HAP-1 (cell line): ENCODE results near the gene TMEM126A.

Source experiments
- DNase-seq, 2 experiments: peaks; one replicate each; pipeline ENCODE4 v3.0.0-alpha.2; 2016 to 2020; ENCODE audit warnings: low spot score in 2 of 2
- H3K27me3 ChIP-seq: fragments of 250-450 bp; sonication (Bioruptor Pico); 2 replicates; pipeline ENCODE4 v1.5.1; 2020; ENCODE audit warnings: low read depth, mild to moderate bottlenecking, moderate library complexity
- H3K36me3 ChIP-seq: fragments of 250-450 bp; sonication (Bioruptor Pico); replicated peaks from 2 replicates; pipeline ENCODE4 v1.5.1; 2020; ENCODE audit warnings: mild to moderate bottlenecking
- H3K4me1 ChIP-seq: fragments of 250-450 bp; sonication (Bioruptor Pico); 2 replicates; pipeline ENCODE4 v1.5.1; 2020; ENCODE audit warnings: mild to moderate bottlenecking
- H3K4me3 ChIP-seq: fragments of 250-450 bp; sonication (Bioruptor Pico); 2 replicates; pipeline ENCODE4 v1.5.1; 2020; ENCODE audit warnings: mild to moderate bottlenecking, moderate library complexity
- H3K9me3 ChIP-seq: fragments of 250-450 bp; sonication (Bioruptor Pico); 2 replicates; pipeline ENCODE4 v1.5.1; 2020; ENCODE audit warnings: mild to moderate bottlenecking, moderate library complexity
- in situ Hi-C: fragments of 300-500 bp; cut with MboI; formaldehyde crosslinking; loops from 3 replicates; pipeline ENCODE4 v1.14.3; 2020; ENCODE audit warnings: low sequenced_read_pairs, inconsistent platforms, mixed read lengths

Gene TMEM126A

DNA sequence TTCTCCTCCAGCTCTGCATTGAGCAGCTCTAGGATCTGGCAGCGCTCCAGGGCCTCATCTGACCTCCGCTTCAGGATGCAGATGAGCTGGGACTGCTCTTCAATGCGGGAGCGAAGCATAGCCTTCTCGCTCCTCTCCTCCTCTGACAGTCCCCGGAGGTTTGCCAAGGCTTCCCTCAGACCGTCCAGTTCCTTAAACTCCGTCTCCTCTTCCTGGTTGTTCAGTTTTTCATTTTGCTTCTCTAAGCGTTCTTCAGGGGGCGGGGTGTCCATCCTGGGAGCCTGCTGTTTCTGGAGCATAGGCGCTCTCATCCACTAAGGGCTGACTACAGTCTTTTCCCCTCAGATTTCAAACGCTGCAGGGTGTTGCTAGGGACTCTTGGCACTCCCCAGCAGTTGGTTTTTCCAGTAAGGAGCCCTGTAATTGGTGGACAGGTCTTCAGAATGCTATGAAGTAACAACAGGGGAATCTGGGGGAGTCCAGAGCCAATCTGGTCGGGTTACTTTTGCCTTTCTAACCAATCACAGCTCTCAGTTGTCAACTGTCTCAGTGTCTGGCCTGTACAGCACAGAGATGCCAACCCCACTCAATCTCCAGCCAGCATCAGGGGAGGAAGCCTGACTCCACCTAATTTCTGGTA, 38.2 kb downstream of the TMEM126A start, which contains the start of gene CCDC89:
Gene CCDC89 (minus strand): TSS at position 376 of the 640 bp plus-strand sequence. CDS start 65 bp downstream, at position 311.
- no peaks in the 10 kb centered on the region; the same call in 1 of the 2 replicates for H3K4me1 ChIP-seq
- H3K27me3 ChIP-seq, result peaks cover 7% of the 10 kb centered on the region; the same call in 1 of the 2 replicates
- no peak within 1 kb of the TSS for H3K4me3 ChIP-seq
- in situ Hi-C loops, result no loop called here
- H3K9me3 ChIP-seq, result no peaks in the 10 kb centered on the region
- H3K36me3 ChIP-seq, result no peaks in the 10 kb centered on the region
- no peak for DNase-seq

GRCh38 chr11:85694385-85694980, 46.7 kb downstream of the TMEM126A start:
- Histone ChIP-seq H3K4me1 (no peaks in the 10 kb centered on the region), H3K27me3 (peaks cover 7% of the 10 kb centered on the region; the same call in 1 of the 2 replicates), H3K9me3 (no peaks in the 10 kb centered on the region), H3K4me3 (no peak overlapping the region), H3K36me3 (no peaks in the 10 kb centered on the region)
- DNase-seq, result peak in 1 of 2 experiments; percentile 21
- in situ Hi-C loops, result no loop called here

- in situ Hi-C loops, result no loop called here
- Histone ChIP-seq H3K4me1 (no peaks in the 10 kb centered on the region), H3K4me3 (no peak overlapping the region), H3K27me3 (no peaks in the 10 kb centered on the region; the same call in 1 of the 2 replicates), H3K36me3 (no peaks in the 10 kb centered on the region), H3K9me3 (no peaks in the 10 kb centered on the region)
- no peak for DNase-seq
These were observed 47.8 kb downstream of the TMEM126A start for GRCh38 chr11:85695546-85695945.

- in situ Hi-C loops, result no loop called here
- Histone ChIP-seq H3K36me3 (no peaks in the 10 kb centered on the region), H3K27me3 (no peaks in the 10 kb centered on the region; the same call in 1 of the 2 replicates), H3K4me1 (no peaks in the 10 kb centered on the region), H3K9me3 (no peaks in the 10 kb centered on the region), H3K4me3 (no peak overlapping the region)
- no peak for DNase-seq
These were observed 50.0 kb downstream of the TMEM126A start for GRCh38 chr11:85697747-85698146.

GRCh38 chr11:85698195-85698594, 50.4 kb downstream of the TMEM126A start:
- Histone ChIP-seq H3K36me3 (no peaks in the 10 kb centered on the region), H3K4me3 (no peak overlapping the region), H3K27me3 (no peaks in the 10 kb centered on the region; the same call in 1 of the 2 replicates), H3K9me3 (no peaks in the 10 kb centered on the region), H3K4me1 (no peaks in the 10 kb centered on the region)
- no peak for DNase-seq
- in situ Hi-C loops, result no loop called here

- no peak for DNase-seq
- in situ Hi-C loops, result no loop called here
- Histone ChIP-seq H3K27me3 (peaks cover 14% of the 10 kb centered on the region), H3K4me1 (no peaks in the 10 kb centered on the region), H3K9me3 (no peaks in the 10 kb centered on the region), H3K4me3 (no peak overlapping the region), H3K36me3 (no peaks in the 10 kb centered on the region)
These were observed 52.4 kb downstream of the TMEM126A start for GRCh38 chr11:85699957-85700741.

DNA sequence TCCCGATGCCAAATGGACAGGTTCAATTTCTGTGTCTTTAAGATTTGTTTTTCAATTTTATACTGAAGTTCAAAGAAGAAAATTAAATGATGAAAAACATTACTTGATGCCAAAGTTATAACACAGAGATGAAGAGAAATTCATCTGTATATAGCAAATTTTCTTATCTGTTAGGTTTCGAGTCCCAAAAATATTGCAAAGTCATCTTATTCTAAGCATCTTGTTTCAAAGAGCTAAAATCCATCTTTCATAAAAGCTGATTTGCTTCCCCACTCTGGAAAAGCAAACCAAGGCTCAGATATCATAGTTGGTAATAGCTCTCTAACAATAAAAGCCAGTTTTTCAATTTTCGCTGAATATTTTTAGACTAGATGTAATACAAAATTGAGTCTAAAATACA, 57.2 kb downstream of the TMEM126A start:
- in situ Hi-C loops, result no loop called here
- Histone ChIP-seq H3K36me3 (no peaks in the 10 kb centered on the region), H3K4me1 (no peaks in the 10 kb centered on the region), H3K4me3 (no peak overlapping the region), H3K9me3 (no peaks in the 10 kb centered on the region), H3K27me3 (peaks cover 29% of the 10 kb centered on the region)
- no peak for DNase-seq

GRCh38 chr11:85705800-85706199, 58.0 kb downstream of the TMEM126A start:
- H3K36me3 ChIP-seq, result no peaks in the 10 kb centered on the region
- no peak overlapping the region for H3K4me3 ChIP-seq
- H3K9me3 ChIP-seq, result no peaks in the 10 kb centered on the region
- H3K27me3 ChIP-seq, result peaks cover 29% of the 10 kb centered on the region
- no peaks in the 10 kb centered on the region for H3K4me1 ChIP-seq
- in situ Hi-C loops, result no loop called here
- DNase-seq, result no peak
